ENCODE results near the gene PDK4. TPM values are rescaled to one million over a fixed set of nuclear protein-coding genes. Genes with fewer than 3 reads are reported as not detected.

PDK4 gene
- total RNA-seq, 3 donors from 2014 or later, result 36.2 to 224 (median 50.6) TPM

DNA sequence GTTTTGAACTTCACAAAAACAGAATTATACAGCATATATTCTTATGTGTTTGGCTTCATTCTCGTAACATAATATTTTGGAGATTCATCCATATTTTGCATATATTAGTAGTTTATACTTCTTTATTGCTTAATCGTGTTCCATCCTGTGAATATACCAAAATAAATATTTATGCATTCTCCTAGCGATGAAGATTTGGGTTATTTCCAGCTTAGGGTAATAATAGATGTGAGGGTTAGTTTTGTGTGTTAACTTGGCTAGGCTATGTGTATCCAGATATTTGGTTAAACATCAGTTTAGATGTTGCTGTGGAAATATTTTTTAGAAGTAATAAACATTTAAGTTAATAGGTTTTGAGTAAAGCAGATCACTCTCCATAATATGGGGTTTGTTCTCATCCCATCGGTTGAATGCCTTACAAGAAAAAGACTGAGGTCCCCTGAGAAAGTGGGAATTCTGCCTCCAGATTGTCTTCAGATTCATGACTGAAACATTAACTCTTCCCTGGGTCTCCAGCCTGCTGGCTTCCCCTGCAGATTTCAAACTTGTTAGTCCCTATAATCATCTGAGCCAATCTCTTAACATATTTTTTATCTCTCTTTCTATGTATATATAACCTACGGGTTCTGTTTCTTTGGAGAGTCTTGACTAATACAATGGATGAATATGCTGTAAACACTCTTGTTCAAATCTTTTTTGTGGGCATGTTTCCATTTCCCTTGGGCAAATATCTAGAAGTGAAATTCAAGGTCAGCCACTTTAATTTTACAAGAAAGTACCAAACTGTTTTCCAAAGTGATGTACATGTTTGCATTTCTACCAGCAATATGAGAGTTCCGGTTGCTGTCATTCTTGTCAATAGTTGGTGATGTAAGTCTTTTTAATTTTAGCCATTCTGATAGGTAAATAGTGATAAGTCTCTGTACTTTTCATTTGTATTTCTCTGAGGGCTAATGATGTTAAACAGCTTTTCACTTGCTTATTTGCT is 48.7 kb downstream of the PDK4 start:
- no peaks in the 10 kb centered on the region for H3K9me3 ChIP-seq
- no peak for DNase-seq
- no peaks in the 10 kb centered on the region for H3K36me3 ChIP-seq (ENCODE audit: low read depth)
- intact Hi-C loops (cut with DNase I, micrococcal nuclease), result loop anchor here in 1 of 2 donors (5.0 kb wide), 1 partner anchor 50 kb away; the partner anchor contains the start of gene PDK4
- no peak for ATAC-seq
- TF ChIP-seq, protein P1, sequence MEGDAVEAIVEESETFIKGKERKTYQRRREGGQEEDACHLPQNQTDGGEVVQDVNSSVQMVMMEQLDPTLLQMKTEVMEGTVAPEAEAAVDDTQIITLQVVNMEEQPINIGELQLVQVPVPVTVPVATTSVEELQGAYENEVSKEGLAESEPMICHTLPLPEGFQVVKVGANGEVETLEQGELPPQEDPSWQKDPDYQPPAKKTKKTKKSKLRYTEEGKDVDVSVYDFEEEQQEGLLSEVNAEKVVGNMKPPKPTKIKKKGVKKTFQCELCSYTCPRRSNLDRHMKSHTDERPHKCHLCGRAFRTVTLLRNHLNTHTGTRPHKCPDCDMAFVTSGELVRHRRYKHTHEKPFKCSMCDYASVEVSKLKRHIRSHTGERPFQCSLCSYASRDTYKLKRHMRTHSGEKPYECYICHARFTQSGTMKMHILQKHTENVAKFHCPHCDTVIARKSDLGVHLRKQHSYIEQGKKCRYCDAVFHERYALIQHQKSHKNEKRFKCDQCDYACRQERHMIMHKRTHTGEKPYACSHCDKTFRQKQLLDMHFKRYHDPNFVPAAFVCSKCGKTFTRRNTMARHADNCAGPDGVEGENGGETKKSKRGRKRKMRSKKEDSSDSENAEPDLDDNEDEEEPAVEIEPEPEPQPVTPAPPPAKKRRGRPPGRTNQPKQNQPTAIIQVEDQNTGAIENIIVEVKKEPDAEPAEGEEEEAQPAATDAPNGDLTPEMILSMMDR (IDR thresholded peaks at IDR 0.05), result no peak
- H3K4me3 ChIP-seq, result no peak overlapping the region
- peaks cover 19% of the 10 kb centered on the region for H3K4me1 ChIP-seq (ENCODE audit: low read depth)

DNA sequence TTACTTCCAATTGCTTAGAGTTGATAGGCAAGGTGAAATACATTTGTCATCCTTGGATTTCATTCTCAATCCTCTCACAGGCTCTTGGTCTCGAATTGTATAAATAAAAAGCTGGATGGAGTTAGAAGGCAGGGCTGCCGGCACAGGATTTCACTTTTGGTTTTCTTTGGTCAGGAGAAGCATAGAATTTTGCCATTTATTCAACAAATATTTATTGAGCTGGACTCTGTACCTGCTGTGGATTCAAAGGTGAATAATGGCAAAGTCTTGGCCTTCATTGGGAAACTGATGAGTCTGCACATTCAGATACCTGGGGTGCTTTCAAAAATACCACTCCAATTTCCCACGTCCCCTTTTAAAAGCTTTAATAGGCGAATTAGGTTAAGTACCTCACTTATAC is 49.7 kb downstream of the PDK4 start:
- H3K9me3 ChIP-seq, result no peaks in the 10 kb centered on the region
- DNase-seq (no peak), ATAC-seq (no peak)
- peaks cover 19% of the 10 kb centered on the region for H3K4me1 ChIP-seq (ENCODE audit: low read depth)
- H3K4me3 ChIP-seq, result no peak overlapping the region
- TF ChIP-seq, protein P1 (IDR thresholded peaks at IDR 0.05), result no peak
- no peaks in the 10 kb centered on the region for H3K36me3 ChIP-seq (ENCODE audit: low read depth)
- intact Hi-C loops (cut with DNase I, micrococcal nuclease), result loop anchor here in 1 of 2 donors (5.0 kb wide), 1 partner anchor 51 kb away; the partner anchor contains the start of gene PDK4

DNA sequence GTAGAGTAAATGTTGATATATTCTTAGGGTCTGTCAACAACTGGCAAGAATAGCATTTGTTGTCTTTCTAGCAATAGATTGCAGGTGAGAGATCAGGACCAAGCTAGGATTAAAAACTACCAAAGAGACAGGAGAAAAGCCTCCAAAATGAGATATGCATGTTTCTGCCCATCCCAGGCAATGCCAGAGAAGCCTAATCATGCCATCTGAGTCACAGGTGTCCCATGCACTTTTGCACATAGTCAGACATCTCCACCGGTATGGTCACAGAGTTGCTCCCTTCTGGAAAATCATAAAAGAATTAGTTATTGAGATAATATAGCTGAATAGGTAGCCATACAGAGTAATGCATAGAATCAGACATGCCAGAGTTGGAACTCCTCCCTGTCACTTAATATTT is 50.6 kb downstream of the PDK4 start:
- intact Hi-C loops (cut with DNase I, micrococcal nuclease), result loop anchor here in 1 of 2 donors (5.0 kb wide), 1 partner anchor 52 kb away; the partner anchor contains the start of gene PDK4
- no peaks in the 10 kb centered on the region for H3K9me3 ChIP-seq
- H3K4me1 ChIP-seq (ENCODE audit: low read depth), result peaks cover 15% of the 10 kb centered on the region
- no peak for DNase-seq
- no peak for ATAC-seq
- no peak overlapping the region for H3K4me3 ChIP-seq
- H3K36me3 ChIP-seq (ENCODE audit: low read depth), result no peaks in the 10 kb centered on the region
- TF ChIP-seq, protein P1 (IDR thresholded peaks at IDR 0.05), result no peak

DNA sequence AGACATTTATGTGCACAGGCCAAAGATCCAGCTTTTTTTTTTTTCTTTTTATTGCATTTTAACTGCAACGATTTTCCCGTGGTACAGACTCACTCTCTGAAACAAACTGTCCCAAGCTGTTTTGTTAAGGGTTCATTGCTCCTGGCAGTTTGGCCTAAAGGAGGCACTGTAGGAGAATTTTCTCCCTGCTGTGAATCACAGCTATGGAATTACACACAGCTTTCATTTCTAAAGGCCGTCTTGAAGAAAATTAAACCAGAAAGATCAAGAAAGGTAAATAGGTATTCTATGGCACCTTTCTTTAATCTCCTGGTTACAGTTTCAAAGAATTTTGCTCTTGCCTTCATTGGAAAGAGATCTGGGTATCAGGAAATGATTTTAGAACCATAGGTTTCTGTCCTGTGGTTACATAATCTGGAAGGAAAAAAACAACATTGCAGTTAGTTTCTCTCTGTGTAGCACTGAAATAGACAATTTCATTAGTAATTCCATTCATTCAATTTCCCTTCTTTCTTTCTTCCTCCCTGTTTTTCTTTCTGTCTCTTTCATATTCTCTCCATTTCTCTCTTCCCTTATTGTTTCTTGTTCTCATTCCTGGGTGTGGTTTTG is 51.2 kb downstream of the PDK4 start:
- intact Hi-C loops (cut with DNase I, micrococcal nuclease), result loop anchor here in 1 of 2 donors (5.0 kb wide), 1 partner anchor 52 kb away; the partner anchor contains the start of gene PDK4
- TF ChIP-seq, protein P1 (IDR thresholded peaks at IDR 0.05), result peak; percentile 26
- no peaks in the 10 kb centered on the region for H3K36me3 ChIP-seq (ENCODE audit: low read depth)
- no peak overlapping the region for H3K4me3 ChIP-seq
- peak in 1 of 3 donors; percentile 79 for DNase-seq
- ATAC-seq, result peak; percentile 93
- H3K9me3 ChIP-seq, result no peaks in the 10 kb centered on the region
- H3K4me1 ChIP-seq (ENCODE audit: low read depth), result peaks cover 10% of the 10 kb centered on the region

DNA sequence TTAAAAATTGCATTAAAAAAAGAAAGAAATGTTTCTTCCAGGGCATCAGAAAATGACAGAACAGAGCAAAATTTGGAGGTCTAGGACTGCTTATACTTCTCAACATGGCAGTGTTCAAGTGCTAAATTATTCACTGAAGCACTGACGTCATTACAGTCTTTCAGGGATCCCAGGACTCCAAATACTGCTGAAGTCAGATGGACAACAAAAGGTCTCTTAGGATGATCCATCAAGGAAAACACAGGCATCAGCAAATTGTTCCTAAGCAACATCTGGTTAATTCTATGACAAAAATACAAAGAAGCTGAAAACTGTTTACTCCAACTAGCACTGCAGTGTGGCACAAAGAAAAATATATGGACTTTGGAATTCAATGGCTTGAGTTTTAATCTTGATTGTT is 52.1 kb downstream of the PDK4 start:
- H3K9me3 ChIP-seq, result no peaks in the 10 kb centered on the region
- intact Hi-C loops (cut with DNase I, micrococcal nuclease), result no loop called here
- H3K4me1 ChIP-seq (ENCODE audit: low read depth), result peaks cover 7% of the 10 kb centered on the region
- ATAC-seq (no peak), DNase-seq (no peak)
- no peaks in the 10 kb centered on the region for H3K36me3 ChIP-seq (ENCODE audit: low read depth)
- H3K4me3 ChIP-seq, result no peak overlapping the region
- TF ChIP-seq, protein P1 (IDR thresholded peaks at IDR 0.05), result no peak

Data from mucosa of descending colon (tissue), 3 donors.